ENCODE data around the gene CARD9.

DNA sequence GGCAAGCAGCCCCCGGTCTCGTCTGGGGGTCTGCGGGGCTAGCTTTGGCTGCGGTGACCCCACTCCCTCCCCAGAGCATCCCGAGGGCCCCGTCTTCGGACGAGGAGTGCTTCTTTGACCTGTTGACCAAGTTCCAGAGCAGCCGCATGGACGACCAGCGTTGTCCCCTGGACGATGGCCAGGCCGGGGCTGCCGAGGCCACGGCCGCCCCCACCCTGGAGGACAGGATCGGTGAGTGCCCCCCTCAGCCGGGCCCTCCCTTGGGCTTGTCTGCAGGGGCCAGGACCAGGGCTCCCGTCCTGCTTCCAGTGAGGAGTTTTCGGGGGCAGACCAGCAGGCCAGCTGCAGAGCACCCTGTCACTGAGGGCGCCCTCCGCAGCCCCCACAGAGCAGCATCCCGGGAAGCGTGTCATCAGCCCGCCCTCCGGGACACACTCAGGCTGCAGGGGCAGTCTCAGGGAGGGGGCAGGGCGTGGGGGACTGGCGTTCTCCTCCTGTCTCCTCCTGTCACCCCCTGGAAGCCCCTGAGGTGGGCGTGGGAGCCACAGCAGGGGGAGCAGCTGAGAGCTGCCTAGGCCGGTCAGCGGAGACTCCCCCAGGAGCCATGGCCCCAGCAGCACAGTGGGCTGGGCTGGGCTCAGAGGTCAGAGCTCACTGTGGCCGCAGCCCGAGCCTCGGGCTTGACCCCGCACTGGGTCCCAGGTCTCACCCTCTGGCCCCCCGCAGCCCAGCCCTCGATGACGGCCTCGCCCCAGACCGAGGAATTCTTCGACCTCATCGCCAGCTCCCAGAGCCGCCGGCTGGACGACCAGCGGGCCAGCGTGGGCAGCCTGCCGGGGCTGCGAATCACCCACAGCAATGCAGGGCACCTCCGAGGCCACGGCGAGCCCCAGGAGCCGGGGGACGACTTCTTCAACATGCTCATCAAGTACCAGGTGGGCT is 17.6 kb downstream of the CARD9 start:
- TF ChIP-seq, protein P1, sequence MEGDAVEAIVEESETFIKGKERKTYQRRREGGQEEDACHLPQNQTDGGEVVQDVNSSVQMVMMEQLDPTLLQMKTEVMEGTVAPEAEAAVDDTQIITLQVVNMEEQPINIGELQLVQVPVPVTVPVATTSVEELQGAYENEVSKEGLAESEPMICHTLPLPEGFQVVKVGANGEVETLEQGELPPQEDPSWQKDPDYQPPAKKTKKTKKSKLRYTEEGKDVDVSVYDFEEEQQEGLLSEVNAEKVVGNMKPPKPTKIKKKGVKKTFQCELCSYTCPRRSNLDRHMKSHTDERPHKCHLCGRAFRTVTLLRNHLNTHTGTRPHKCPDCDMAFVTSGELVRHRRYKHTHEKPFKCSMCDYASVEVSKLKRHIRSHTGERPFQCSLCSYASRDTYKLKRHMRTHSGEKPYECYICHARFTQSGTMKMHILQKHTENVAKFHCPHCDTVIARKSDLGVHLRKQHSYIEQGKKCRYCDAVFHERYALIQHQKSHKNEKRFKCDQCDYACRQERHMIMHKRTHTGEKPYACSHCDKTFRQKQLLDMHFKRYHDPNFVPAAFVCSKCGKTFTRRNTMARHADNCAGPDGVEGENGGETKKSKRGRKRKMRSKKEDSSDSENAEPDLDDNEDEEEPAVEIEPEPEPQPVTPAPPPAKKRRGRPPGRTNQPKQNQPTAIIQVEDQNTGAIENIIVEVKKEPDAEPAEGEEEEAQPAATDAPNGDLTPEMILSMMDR (conservative IDR thresholded peaks at IDR 0.05; ENCODE audit: low read length) = no peak
- TF ChIP-seq EZH2phosphoT487 (IDR thresholded peaks at IDR 0.05; ENCODE audit: borderline replicate concordance, low read depth, low read length) = no peak

Measured in OCI-LY7 (cell line).